ENCODE measurements around the gene DOCK11.

DNA sequence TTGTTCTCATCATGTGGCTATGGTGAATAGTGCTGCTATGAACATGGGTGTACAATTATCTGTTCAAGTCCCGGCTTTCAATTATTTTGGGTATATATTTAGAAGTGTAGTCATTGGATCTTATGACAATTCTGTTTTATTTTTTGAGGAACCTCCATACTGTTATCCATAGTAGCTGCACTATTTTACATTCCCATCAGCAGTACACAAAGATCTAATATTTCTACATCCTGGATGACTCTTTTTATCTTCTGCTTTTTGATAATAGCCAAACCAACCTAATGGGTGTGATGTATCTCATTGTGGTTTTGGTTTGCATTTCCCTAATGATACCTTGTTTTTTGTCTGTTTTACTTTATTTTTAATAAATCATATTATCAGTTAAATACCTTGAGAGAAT is 218.9 kb downstream of the DOCK11 start:
- TF ChIP-seq, protein P1, sequence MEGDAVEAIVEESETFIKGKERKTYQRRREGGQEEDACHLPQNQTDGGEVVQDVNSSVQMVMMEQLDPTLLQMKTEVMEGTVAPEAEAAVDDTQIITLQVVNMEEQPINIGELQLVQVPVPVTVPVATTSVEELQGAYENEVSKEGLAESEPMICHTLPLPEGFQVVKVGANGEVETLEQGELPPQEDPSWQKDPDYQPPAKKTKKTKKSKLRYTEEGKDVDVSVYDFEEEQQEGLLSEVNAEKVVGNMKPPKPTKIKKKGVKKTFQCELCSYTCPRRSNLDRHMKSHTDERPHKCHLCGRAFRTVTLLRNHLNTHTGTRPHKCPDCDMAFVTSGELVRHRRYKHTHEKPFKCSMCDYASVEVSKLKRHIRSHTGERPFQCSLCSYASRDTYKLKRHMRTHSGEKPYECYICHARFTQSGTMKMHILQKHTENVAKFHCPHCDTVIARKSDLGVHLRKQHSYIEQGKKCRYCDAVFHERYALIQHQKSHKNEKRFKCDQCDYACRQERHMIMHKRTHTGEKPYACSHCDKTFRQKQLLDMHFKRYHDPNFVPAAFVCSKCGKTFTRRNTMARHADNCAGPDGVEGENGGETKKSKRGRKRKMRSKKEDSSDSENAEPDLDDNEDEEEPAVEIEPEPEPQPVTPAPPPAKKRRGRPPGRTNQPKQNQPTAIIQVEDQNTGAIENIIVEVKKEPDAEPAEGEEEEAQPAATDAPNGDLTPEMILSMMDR (conservative IDR thresholded peaks at IDR 0.05; ENCODE audit: low read length): no peak
- no peak for TF ChIP-seq EZH2phosphoT487 (IDR thresholded peaks at IDR 0.05; ENCODE audit: borderline replicate concordance, low read depth, low read length)
